Urinary bladder (tissue), 4 donors: ENCODE data around the gene ZYG11B. TPM values are rescaled to one million over a fixed set of nuclear protein-coding genes. Genes with fewer than 3 reads are reported as not detected.
"Not testable (repeated sequence)": the region's sequence is repeated elsewhere in the genome, so short reads cannot be mapped to it uniquely, and the experiment has no call there.

Source experiments
- DNase-seq: peaks from one replicate; pipeline ENCODE4 v3.0.0-alpha.2; 2015; ENCODE audit errors: extremely low spot score
- H3K27ac ChIP-seq: one replicate; pipeline ENCODE4 v1.5.1; 2013; ENCODE audit warnings: low read depth, mild to moderate bottlenecking, moderate library complexity
- H3K36me3 ChIP-seq: one replicate; pipeline ENCODE4 v1.6.1; 2013; ENCODE audit warnings: mild to moderate bottlenecking, moderate library complexity; ENCODE audit not compliant: insufficient read depth
- H3K4me1 ChIP-seq: one replicate; pipeline ENCODE4 v1.6.1; 2013; ENCODE audit warnings: mild to moderate bottlenecking, moderate library complexity; ENCODE audit not compliant: insufficient read depth
- H3K4me3 ChIP-seq: one replicate; pipeline ENCODE4 v1.5.1; 2013; ENCODE audit warnings: low read depth, low read length
- WGBS: extraction: QIAGEN DNeasy Blood & Tissue Kit; methylation state at CpG from one replicate; pipeline ENCODE4 v1.1.7; 2013; 5-methylcytosine and 5-hydroxymethylcytosine counted together
- polyA plus RNA-seq: library from polyadenylated mRNA; stranded (reverse); fragments of 200-250 nt; gene quantifications from one replicate; pipeline ENCODE4 v1.2.3, GENCODE V29; 2013
- total RNA-seq: library from RNA; depleted of rRNA; stranded (reverse); fragments of >200 nt; gene quantifications from one replicate; pipeline ENCODE4 v1.2.3, GENCODE V29; 2014
- donor health status: healthy with polysubstance abuse.
- donor health status: healthy.

The ZYG11B gene
- total and polyA plus RNA-seq, 2 donors: 14.2 to 70.2 TPM

GRCh38 chr1:52695627-52696026, 30.6 kb upstream of the ZYG11B start:
- DNase-seq: no peak
- Histone ChIP-seq H3K27ac (no peak overlapping the region), H3K36me3 (peaks cover 2% of the 10 kb centered on the region), H3K4me3 (no peak overlapping the region), H3K4me1 (no peaks in the 10 kb centered on the region)
- 95% methylated on average over 7 of the region's 7 CpGs for WGBS

GRCh38 chr1:52697795-52698674, 28.2 kb upstream of the ZYG11B start, which contains the start of gene COA7:
Gene COA7 (minus strand): TSS chr1:52698347. CDS start chr1:52698326, 21 bp downstream.
- H3K36me3 ChIP-seq: no peaks in the 10 kb centered on the region
- 2% methylated on average over 68 of the region's 68 CpGs for WGBS
- H3K4me1 ChIP-seq: no peaks in the 10 kb centered on the region
- DNase-seq: peak; percentile 45
- peak within 1 kb of the TSS; percentile 59 for H3K4me3 ChIP-seq
- peak within 1 kb of the TSS; percentile 53 for H3K27ac ChIP-seq

- Histone ChIP-seq H3K4me3 (peak overlapping the region; percentile 27), H3K4me1 (no peaks in the 10 kb centered on the region), H3K36me3 (no peaks in the 10 kb centered on the region), H3K27ac (peak overlapping the region; percentile 26)
- WGBS: 4% methylated on average over 35 of the region's 35 CpGs
- peak; percentile 79 for DNase-seq
Measured at GRCh38 chr1:52702886-52703787, 23.1 kb upstream of the ZYG11B start.

- Histone ChIP-seq H3K36me3 (no peaks in the 10 kb centered on the region), H3K4me3 (no peak overlapping the region), H3K27ac (no peak overlapping the region), H3K4me1 (no peaks in the 10 kb centered on the region)
- WGBS: 67% methylated on average over 6 of the region's 6 CpGs
- no peak for DNase-seq
Measured at GRCh38 chr1:52706136-52706670, 20.1 kb upstream of the ZYG11B start.

GRCh38 chr1:52706941-52707926, 19.0 kb upstream of the ZYG11B start:
- no peaks in the 10 kb centered on the region for H3K36me3 ChIP-seq
- H3K4me3 ChIP-seq: no peak overlapping the region
- WGBS: 89% methylated on average over 18 of the region's 18 CpGs
- H3K4me1 ChIP-seq: no peaks in the 10 kb centered on the region
- DNase-seq: no peak
- no peak overlapping the region for H3K27ac ChIP-seq

- no peak overlapping the region for H3K27ac ChIP-seq
- DNase-seq: no peak
- WGBS: 82% methylated on average over 5 of the region's 5 CpGs
Measured at GRCh38 chr1:52707927-52708655, 18.2 kb upstream of the ZYG11B start.

GRCh38 chr1:52709016-52709415, 17.2 kb upstream of the ZYG11B start:
- Histone ChIP-seq H3K4me3 (no peak overlapping the region), H3K4me1 (no peaks in the 10 kb centered on the region), H3K36me3 (no peaks in the 10 kb centered on the region), H3K27ac (no peak overlapping the region)
- WGBS: 30% methylated on average over 6 of the region's 6 CpGs
- no peak for DNase-seq

More at GRCh38 chr1:52707927-52708655, 18.2 kb upstream of the ZYG11B start:
- H3K36me3 ChIP-seq: no peaks in the 10 kb centered on the region
- no peak overlapping the region for H3K4me3 ChIP-seq
- H3K4me1 ChIP-seq: no peaks in the 10 kb centered on the region

- 91% methylated on average over 4 of the region's 4 CpGs for WGBS
Measured at GRCh38 chr1:52713590-52713989, 12.7 kb upstream of the ZYG11B start.

GRCh38 chr1:52715296-52715695, 11.0 kb upstream of the ZYG11B start:
- H3K36me3 ChIP-seq, H3K27ac ChIP-seq, H3K4me1 ChIP-seq, DNase-seq, H3K4me3 ChIP-seq: not testable (repeated sequence)
- 93% methylated on average over 6 of the region's 6 CpGs for WGBS

More at GRCh38 chr1:52713590-52713989, 12.7 kb upstream of the ZYG11B start:
- Histone ChIP-seq H3K4me3 (no peak overlapping the region), H3K4me1 (no peaks in the 10 kb centered on the region), H3K27ac (no peak overlapping the region), H3K36me3 (no peaks in the 10 kb centered on the region)
- DNase-seq: no peak

GRCh38 chr1:52723260-52723659, 3.0 kb upstream of the ZYG11B start:
- DNase-seq: no peak
- Histone ChIP-seq H3K27ac (no peak overlapping the region), H3K36me3 (no peaks in the 10 kb centered on the region), H3K4me1 (no peaks in the 10 kb centered on the region), H3K4me3 (no peak overlapping the region)
- 86% methylated on average over 4 of the region's 4 CpGs for WGBS

- H3K4me3 ChIP-seq: peak overlapping the region; percentile 76
- DNase-seq: no peak
- H3K4me1 ChIP-seq: no peaks in the 10 kb centered on the region
- no peak overlapping the region for H3K27ac ChIP-seq
- no peaks in the 10 kb centered on the region for H3K36me3 ChIP-seq
- 5% methylated on average over 5 of the region's 6 CpGs for WGBS
Measured at GRCh38 chr1:52725903-52726264, 369 bp upstream of the ZYG11B start.

- Histone ChIP-seq H3K4me3 (peak overlapping the region; percentile 76), H3K27ac (no peak overlapping the region), H3K4me1 (no peaks in the 10 kb centered on the region), H3K36me3 (peaks cover 2% of the 10 kb centered on the region)
- WGBS: under 1% methylated on average over 14 of the region's 14 CpGs
- no peak for DNase-seq
Measured at GRCh38 chr1:52727114-52727586, 897 bp downstream of the ZYG11B start.
